COR-L47 (cell line): ENCODE data around the gene TYSND1.
"Not testable (repeated sequence)": the region's sequence is repeated elsewhere in the genome, so short reads cannot be mapped to it uniquely, and the experiment has no call there.

ENCODE experiments used
- DNase-seq: peaks from one replicate; lab custom pipeline; 2025; lab: John Stamatoyannopoulos, UW

TYSND1 gene

DNA sequence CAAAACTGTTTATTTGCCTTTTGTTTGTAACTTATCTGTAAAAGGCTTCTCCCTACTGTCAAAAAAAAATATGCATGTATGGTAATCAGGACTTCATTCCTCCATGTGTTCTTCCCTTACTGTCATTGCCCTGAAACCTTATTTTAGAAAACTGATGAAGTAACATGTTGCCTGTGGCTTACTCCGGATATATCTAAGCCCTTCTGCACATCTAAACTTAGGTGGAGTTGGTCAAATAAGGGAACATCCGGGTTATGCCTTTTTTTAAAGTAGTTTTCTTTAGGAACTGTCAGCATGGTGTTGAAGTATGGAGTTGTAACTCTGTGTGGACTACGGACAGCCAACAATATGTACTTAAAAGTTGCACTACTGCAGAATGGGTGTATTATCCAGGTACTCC is 17.7 kb upstream of the TYSND1 start:
- no peak for DNase-seq

- DNase-seq, result no peak
Observed at GRCh38 chr10:70163448-70163847, 16.9 kb upstream of the TYSND1 start.

DNA sequence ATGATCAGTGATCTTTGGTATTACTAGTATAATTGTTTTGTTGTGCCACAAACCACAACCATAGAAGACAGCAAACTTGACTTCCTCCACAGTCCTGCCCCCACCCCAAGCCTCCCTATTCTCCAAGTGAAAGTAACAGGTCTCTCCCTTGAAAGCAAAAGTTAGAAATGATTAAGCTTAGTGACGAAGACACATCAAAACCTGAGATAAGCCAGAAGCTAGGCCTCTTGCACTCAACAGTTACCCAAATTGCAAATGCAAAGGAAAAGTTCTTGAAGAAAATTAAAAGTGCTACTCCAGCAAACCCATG is 16.3 kb upstream of the TYSND1 start:
- DNase-seq, result no peak

DNA sequence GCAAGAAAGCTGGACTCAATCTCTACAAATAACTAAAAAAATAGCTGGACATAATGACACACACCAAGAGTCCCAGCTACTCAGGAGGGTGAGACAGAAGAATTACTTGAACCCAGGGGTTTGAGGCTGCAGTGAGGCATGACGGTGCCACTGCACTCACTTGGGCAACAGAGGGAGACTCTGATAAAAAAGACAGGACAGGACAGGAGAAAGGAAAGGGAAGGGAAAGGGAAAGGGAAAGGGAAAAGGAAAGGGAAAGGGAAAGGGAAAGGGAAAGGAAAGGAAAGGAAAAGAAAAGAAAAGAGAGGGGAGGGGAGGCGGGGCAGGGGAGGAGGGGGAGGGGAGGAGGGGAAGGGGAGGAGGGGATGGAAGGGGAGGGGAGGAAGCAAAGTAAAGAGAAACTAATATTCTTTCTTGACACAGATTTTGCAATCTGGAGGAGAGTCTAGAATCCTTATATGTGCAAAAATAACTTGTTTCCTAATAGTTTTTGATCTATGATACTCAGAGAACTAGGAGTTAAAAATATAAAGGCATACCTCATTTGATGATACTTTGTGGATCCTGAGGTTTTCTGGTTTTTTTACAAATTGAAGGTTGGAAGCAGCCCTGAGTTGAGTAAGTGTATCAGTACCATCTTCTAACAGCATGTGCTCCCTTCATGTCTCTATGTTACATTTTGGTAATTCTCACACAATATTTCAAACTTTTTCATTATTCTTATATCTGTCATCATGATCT is 15.8 kb upstream of the TYSND1 start:
- DNase-seq, result no peak

DNA sequence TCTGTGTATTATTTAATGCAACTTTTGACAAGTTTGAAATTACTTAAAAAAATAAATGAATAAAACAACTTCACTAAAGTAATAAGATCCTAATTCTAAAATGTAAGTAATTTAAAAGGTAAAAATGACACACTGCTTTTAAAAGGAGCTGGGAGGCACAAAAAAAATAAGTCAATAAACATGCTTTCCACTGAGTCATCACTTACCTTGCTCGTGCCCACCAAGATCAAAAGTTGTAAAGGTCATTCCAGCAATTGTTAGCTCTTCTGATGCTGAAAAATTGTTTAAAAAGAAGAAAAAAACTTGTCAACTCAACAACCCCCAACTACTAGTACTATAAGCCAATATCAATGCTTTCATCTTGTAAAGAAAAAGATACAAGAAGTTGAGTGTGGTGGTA is 14.3 kb upstream of the TYSND1 start:
- DNase-seq, result no peak

DNA sequence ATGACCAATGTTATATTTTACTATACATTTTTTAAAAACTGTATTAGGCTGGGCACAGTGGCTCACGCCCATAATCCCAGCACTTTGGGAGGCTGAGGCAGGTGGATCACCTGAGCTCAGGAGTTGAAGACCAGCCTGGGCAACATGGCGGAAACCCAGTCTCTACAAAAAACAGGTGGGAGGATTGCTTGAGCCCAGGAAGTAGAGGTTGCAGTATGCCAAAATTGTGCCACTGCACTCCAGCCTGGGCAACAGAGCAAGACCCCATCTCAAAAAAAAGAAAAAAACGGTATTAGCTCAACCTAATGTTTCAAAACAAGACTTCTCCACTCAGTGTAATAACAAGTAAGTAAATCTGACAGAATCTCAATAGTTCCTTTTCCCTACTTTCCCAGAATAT is 12.9 kb upstream of the TYSND1 start:
- not testable (repeated sequence) for DNase-seq

- DNase-seq, result no peak
Observed at GRCh38 chr10:70158113-70158512, 11.6 kb upstream of the TYSND1 start.

DNA sequence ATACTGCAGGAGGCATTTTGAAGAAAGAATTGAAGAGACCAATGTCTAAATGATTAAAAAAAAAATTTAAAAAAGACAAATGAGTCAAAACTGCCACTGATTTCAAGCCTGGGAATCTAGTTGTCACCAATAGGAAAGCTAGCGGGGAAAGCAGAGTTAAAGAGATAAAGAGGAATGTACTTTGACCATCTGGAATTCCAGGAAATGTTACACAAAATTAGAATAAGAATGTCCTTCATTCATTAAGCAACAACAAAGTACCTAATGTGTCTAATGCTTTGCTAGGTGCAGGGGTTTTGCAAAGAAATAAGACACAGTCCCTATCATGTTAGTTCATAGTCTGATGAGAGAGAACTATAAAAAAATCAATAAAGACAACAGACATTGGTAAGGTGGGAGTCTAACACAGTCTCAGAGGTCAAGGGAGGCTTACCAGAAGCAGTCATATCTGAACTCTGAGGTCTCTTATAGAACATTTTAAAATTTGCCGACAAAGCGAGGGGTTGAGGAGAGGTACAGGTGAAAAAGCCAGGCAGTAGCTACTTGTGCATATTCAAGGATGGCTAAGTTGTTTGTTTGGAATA is 8.8 kb upstream of the TYSND1 start:
- DNase-seq, result no peak

GRCh38 chr10:70148516-70148915 is 2.0 kb upstream of the TYSND1 start:
- DNase-seq, result no peak

GRCh38 chr10:70147259-70147625 is 742 bp upstream of the TYSND1 start:
- no peak for DNase-seq

DNA sequence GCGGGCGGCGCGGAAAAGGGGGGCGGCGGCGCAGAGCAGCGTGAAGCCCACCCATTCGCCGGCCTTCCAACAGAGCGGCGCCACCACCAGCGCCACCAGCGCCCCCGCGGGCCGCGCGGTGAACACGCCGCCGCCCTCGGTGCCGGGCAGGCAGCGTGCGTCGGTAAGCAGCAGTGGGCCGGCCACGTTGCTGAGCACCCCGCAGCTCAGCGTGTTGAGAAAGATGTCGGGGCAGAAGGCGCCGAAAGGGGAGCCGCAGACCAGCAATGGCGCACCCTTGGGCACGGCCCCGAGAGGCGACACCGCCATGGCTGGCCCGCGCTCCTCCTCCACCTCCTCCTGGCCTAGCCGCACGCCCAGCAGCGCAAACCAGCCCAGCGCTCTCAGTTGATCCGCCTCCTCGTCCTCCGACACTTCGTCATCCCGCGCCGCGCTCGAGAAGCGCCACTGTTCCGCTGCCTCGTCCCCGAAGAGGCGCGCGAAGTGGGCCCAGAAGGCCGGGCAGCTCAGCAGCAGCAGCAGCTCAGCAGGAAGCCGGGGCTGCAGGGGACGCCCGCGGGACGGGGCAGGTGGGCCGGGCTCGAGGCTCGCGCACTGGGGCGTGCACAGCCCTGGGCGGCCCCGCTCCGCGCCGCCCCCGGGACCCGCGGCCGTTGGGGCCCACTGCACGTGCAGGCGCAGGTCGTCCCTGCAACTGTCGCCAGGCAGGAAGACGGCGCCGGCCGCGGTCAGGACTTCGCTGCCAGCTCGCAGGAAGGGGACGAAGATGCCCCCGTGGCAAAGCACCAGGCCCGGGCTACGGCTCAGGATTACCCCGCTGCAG is 623 bp downstream of the TYSND1 start:
- peak; percentile 25 for DNase-seq

DNA sequence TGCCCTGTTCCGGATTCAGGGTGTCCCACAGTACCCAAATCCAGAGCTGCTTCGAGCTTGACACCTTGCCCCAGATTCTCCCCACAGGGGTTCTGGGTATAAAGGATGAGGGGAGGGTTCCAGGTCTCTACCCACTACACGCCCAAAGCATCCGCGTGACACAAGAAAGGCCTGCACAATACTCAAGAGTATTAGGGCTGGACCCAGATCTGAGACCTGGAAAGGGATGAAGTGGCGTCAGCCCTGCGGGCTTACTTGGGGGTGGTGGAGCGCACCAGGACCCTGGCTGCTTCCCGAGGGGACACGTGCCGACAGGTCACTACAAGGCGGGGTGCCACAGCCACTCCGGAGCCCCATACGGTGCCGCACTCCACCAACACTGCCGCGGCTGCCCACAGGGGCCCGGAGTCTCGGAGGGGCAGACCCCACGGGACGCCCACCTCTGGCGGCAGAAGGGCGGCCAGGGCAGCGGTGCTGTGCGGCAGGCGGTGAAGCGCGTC is 1.3 kb downstream of the TYSND1 start:
- no peak for DNase-seq

- no peak for DNase-seq
Observed at GRCh38 chr10:70144372-70145110, 2.0 kb downstream of the TYSND1 start.

- no peak for DNase-seq
Observed at GRCh38 chr10:70142555-70142954, 3.9 kb downstream of the TYSND1 start.

DNA sequence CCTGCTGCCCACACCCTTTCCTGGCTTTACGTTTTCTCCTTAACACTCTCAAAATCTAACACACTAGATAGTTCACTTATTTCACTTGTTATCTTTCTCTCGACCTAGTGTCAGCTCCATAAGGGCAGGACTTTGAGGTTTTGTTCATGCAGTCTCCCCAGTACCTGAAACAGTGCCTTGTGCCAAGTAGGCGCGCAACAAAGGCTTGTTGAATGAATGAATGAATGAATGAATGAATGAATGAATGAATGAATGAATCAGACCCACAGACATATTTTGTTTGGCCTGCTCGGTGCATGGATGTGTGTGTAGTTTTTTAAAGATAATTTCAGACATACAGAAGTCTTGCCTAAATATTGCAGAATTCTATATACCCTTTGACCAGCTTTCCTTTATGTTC is 6.2 kb downstream of the TYSND1 start:
- no peak for DNase-seq

DNA sequence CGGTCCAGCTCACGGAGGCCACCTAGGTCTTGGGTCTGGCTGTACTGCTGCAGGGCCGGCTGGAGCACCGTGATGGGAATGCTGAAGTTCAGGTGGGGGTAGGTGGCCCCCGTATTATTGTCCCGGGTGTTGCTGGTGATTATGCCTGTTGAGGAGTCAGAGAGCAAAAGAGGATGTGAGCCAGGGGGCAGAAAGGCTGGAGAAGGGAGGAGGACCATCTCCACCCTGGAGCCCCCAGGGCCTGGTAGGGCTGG is 6.6 kb downstream of the TYSND1 start:
- DNase-seq, result no peak

DNA sequence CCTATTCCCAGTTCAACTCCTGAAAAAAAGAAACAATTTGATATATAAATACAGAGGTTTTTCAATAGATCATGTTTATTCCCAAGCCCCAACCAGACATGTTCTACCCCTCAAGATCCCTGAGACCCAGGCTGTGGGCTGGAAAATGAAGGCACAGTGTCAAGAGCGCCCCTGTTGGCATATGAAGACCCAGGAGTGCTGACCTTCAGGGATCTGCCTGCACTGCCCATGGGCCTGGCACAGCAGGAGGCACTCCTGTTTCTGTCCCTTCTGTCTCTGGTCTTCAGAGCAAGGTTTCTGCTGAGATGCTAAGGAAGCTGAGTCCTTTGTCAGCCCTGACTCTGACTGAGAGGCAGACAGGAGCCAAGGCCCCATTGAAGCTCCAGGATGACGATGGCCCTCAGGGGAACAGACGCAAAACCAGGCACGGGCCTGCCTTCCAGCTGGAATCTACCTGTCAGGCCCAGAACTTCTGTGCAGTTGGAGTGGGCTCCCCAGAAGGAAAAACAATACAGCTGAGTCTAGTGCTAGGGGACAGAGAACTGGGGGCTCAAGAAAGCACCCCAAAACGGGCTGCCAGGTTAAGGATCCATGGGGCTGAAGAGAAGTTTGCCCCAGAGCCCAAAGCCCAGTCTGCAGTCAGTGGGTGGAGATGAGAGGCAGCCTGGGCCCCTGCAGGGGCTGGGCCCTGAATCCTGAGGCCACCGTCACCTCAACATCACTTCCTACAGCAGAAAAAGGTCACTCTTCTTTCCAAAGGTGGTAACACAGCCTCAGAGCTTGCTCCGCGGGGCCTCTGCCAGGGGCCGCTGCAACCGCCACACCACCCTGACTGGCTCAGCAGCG is 7.1 kb downstream of the TYSND1 start:
- no peak for DNase-seq

DNA sequence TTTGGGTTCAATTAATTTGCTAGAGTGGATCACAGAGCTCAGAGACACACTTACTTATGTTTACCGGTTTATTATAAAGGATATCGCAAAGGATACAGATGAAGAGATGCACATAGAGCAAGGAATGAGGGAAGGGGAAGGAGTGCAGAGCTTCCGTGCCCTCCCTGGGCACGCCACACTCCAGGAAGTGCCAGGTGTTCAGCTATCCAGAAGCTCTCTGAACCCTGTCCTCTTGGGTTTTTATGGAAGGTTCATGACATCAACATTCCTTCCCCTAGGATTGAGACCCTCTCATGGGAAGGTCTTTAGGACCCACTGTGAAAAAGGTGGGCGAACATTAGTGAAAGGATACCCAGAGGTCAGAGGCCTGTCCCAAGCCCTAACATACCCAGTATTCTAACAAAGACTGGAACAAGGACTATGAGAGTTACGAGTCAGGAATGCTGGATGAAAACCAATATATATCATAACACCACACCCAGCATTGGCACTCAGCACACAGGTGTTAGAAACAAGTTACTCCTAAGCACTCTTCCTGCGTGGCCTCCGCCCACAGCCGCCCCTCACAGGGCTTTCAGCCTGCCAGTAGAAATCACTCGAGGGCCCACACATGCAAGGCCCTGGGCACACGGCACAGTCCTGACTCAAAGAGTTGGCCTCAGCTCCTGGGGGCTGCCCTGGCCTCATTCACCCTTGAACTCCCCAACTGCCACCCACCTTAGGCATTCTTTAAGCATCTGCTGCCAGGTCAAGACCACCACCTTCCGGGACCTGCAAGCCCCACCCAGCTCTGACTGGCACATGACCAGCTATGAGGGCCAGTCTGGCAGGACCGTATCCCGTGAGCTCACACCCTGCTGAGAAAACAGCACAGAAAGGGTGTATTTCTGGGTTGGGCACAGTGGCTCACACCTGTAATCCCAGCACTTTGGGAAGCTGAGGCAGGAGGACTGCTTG is 8.3 kb downstream of the TYSND1 start:
- DNase-seq, result no peak

- no peak for DNase-seq
Observed at GRCh38 chr10:70137135-70137534, 9.4 kb downstream of the TYSND1 start.

GRCh38 chr10:70135684-70136083 is 10.8 kb downstream of the TYSND1 start:
- DNase-seq, result no peak

DNA sequence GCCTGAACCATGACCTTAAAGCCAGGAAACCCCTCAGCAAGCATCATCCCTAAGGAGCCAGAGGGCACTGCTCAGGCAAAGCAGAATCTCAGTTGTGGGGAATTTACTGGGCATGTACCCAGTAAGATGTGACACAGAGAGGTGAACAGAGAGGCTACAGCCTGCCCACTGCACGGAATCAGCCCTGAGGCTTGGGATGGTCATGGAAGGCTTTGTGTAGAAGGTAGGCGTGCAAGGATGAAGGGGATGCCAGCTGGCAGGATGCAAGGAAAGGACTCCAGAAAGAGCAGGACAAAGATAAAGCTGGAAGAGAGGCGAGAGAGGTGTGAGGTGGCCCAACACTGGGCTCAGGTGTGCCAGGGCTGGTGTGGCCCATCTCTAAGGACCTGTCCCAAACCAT is 11.5 kb downstream of the TYSND1 start:
- DNase-seq, result no peak
